ENCODE results near the gene ANAPC2.

The ANAPC2 gene

GRCh38 chr9:137235424-137236237 is 47.3 kb upstream of the ANAPC2 start:
- peaks cover 12% of the 10 kb centered on the region for H3K79me1 ChIP-seq (ENCODE audit: low read depth, low read length)
- H2AK5ac ChIP-seq (ENCODE audit: low read depth, low read length): peak overlapping the region; percentile 99
- no peak overlapping the region for H2BK15ac ChIP-seq (ENCODE audit: low read length)
- peak overlapping the region; percentile 70 for H3K9ac ChIP-seq (ENCODE audit: low read depth, low read length, poor library complexity)
- DNase-seq (ENCODE audit: low spot score): no peak
- H2AFZ ChIP-seq (ENCODE audit: low read length): no peak overlapping the region
- peaks cover 15% of the 10 kb centered on the region in 2 donors for H3K4me1 ChIP-seq (ENCODE audit: control insufficient read depth in 2 of 2, insufficient read depth in 1 of 2, low read depth in 1 of 2, low read length in 2 of 2)
- H2BK12ac ChIP-seq (ENCODE audit: low read length): peak overlapping the region; percentile 58
- no peaks in the 10 kb centered on the region for H3K9me3 ChIP-seq (replicated peaks in 1 of 2; ENCODE audit: control insufficient read depth in 2 of 2, insufficient read depth in 1 of 2, low read depth in 1 of 2, low read length in 2 of 2)
- H3K4ac ChIP-seq (ENCODE audit: low read length): peak overlapping the region; percentile 37
- H3K23ac ChIP-seq (ENCODE audit: low read depth, low read length, poor library complexity): peak overlapping the region; percentile 89
- WGBS, 2 donors (ENCODE audit: extremely low coverage in 2 of 2, insufficient read length in 2 of 2, insufficient replicate concordance in 1 of 2): no CpG with 5 or more reads among the region's 35 CpGs
- peak overlapping the region; percentile 53 for H2BK5ac ChIP-seq (ENCODE audit: low read length)
- H3K4me2 ChIP-seq (ENCODE audit: insufficient read depth, low read length, poor library complexity, severe bottlenecking): peak overlapping the region; percentile 0
- H3K27me3 ChIP-seq (ENCODE audit: control insufficient read depth in 3 of 3, insufficient read depth in 3 of 3, low read depth in 1 of 3, low read length in 3 of 3): peaks cover 0 to 5% (median 0%) of the 10 kb centered on the region in 3 experiments
- peak overlapping the region; percentile 65 for H4K8ac ChIP-seq (ENCODE audit: low read depth, low read length)
- H3K18ac ChIP-seq (ENCODE audit: low read length): peak overlapping the region; percentile 85
- H4K91ac ChIP-seq (ENCODE audit: low read depth, low read length, poor library complexity): no peak overlapping the region
- no peak overlapping the region for H3K4me3 ChIP-seq (ENCODE audit: low read length in 2 of 2)
- H3K14ac ChIP-seq (ENCODE audit: low read length): no peak overlapping the region
- no peak overlapping the region for H3K27ac ChIP-seq (replicated peaks; ENCODE audit: low read length)
- peaks cover 0 to 5% of the 10 kb centered on the region in 2 donors for H3K36me3 ChIP-seq (replicated peaks in 1 of 2; ENCODE audit: control insufficient read depth in 2 of 2, insufficient read depth in 2 of 2, low read length in 2 of 2)
- H2BK120ac ChIP-seq (ENCODE audit: low read depth, low read length): no peak overlapping the region

GRCh38 chr9:137234758-137235423 is 46.5 kb upstream of the ANAPC2 start:
- H3K4ac ChIP-seq (ENCODE audit: low read length): peak overlapping the region; percentile 26
- H3K9ac ChIP-seq (ENCODE audit: low read depth, low read length, poor library complexity): peak overlapping the region; percentile 70
- no peaks in the 10 kb centered on the region for H3K9me3 ChIP-seq (replicated peaks in 1 of 2; ENCODE audit: control insufficient read depth in 2 of 2, insufficient read depth in 1 of 2, low read depth in 1 of 2, low read length in 2 of 2)
- no peak overlapping the region for H3K4me2 ChIP-seq (ENCODE audit: insufficient read depth, low read length, poor library complexity, severe bottlenecking)
- peaks cover 0 to 5% (median 0%) of the 10 kb centered on the region in 3 experiments for H3K27me3 ChIP-seq (ENCODE audit: control insufficient read depth in 3 of 3, insufficient read depth in 3 of 3, low read depth in 1 of 3, low read length in 3 of 3)
- peak overlapping the region; percentile 71 for H3K14ac ChIP-seq (ENCODE audit: low read length)
- H3K4me1 ChIP-seq (ENCODE audit: control insufficient read depth in 2 of 2, insufficient read depth in 1 of 2, low read depth in 1 of 2, low read length in 2 of 2): peaks cover 15% of the 10 kb centered on the region in 2 donors
- H2AFZ ChIP-seq (ENCODE audit: low read length): no peak overlapping the region
- no peak overlapping the region for H3K4me3 ChIP-seq (ENCODE audit: low read length in 2 of 2)
- no peak overlapping the region for H2BK120ac ChIP-seq (ENCODE audit: low read depth, low read length)
- no peak for DNase-seq (ENCODE audit: low spot score)
- no peak overlapping the region for H3K27ac ChIP-seq (replicated peaks; ENCODE audit: low read length)
- peak overlapping the region; percentile 99 for H2AK5ac ChIP-seq (ENCODE audit: low read depth, low read length)
- peaks cover 0 to 5% of the 10 kb centered on the region in 2 donors for H3K36me3 ChIP-seq (replicated peaks in 1 of 2; ENCODE audit: control insufficient read depth in 2 of 2, insufficient read depth in 2 of 2, low read length in 2 of 2)
- H4K91ac ChIP-seq (ENCODE audit: low read depth, low read length, poor library complexity): no peak overlapping the region
- peak overlapping the region; percentile 53 for H2BK5ac ChIP-seq (ENCODE audit: low read length)
- no peak overlapping the region for H2BK15ac ChIP-seq (ENCODE audit: low read length)
- H3K23ac ChIP-seq (ENCODE audit: low read depth, low read length, poor library complexity): peak overlapping the region; percentile 73
- no CpG with 5 or more reads among the region's 18 CpGs for WGBS, 2 donors (ENCODE audit: extremely low coverage in 2 of 2, insufficient read length in 2 of 2, insufficient replicate concordance in 1 of 2)
- H2BK12ac ChIP-seq (ENCODE audit: low read length): no peak overlapping the region
- peak overlapping the region; percentile 65 for H4K8ac ChIP-seq (ENCODE audit: low read depth, low read length)
- peak overlapping the region; percentile 28 for H3K18ac ChIP-seq (ENCODE audit: low read length)
- peaks cover 12% of the 10 kb centered on the region for H3K79me1 ChIP-seq (ENCODE audit: low read depth, low read length)

GRCh38 chr9:137234055-137234697 is 45.8 kb upstream of the ANAPC2 start:
- H3K9ac ChIP-seq (ENCODE audit: low read depth, low read length, poor library complexity): peak overlapping the region; percentile 70
- peak overlapping the region; percentile 73 for H3K23ac ChIP-seq (ENCODE audit: low read depth, low read length, poor library complexity)
- H3K4ac ChIP-seq (ENCODE audit: low read length): peak overlapping the region; percentile 37
- H3K4me1 ChIP-seq (ENCODE audit: control insufficient read depth in 2 of 2, insufficient read depth in 1 of 2, low read depth in 1 of 2, low read length in 2 of 2): peaks cover 15% of the 10 kb centered on the region in 2 donors
- no peak overlapping the region for H2AFZ ChIP-seq (ENCODE audit: low read length)
- H4K8ac ChIP-seq (ENCODE audit: low read depth, low read length): no peak overlapping the region
- no peak for DNase-seq (ENCODE audit: low spot score)
- H3K36me3 ChIP-seq (replicated peaks in 1 of 2; ENCODE audit: control insufficient read depth in 2 of 2, insufficient read depth in 2 of 2, low read length in 2 of 2): peaks cover 0 to 5% of the 10 kb centered on the region in 2 donors
- H3K14ac ChIP-seq (ENCODE audit: low read length): peak overlapping the region; percentile 56
- H3K18ac ChIP-seq (ENCODE audit: low read length): peak overlapping the region; percentile 71
- no peak overlapping the region for H2BK15ac ChIP-seq (ENCODE audit: low read length)
- H3K27me3 ChIP-seq (ENCODE audit: control insufficient read depth in 3 of 3, insufficient read depth in 3 of 3, low read depth in 1 of 3, low read length in 3 of 3): peaks cover 0 to 7% (median 0%) of the 10 kb centered on the region in 3 experiments
- H4K91ac ChIP-seq (ENCODE audit: low read depth, low read length, poor library complexity): no peak overlapping the region
- H3K4me2 ChIP-seq (ENCODE audit: insufficient read depth, low read length, poor library complexity, severe bottlenecking): no peak overlapping the region
- peak overlapping the region; percentile 73 for H2BK12ac ChIP-seq (ENCODE audit: low read length)
- peak overlapping the region; percentile 81 for H2BK120ac ChIP-seq (ENCODE audit: low read depth, low read length)
- no peak overlapping the region for H3K4me3 ChIP-seq (ENCODE audit: low read length in 2 of 2)
- H2BK5ac ChIP-seq (ENCODE audit: low read length): peak overlapping the region; percentile 13
- no peak overlapping the region for H3K27ac ChIP-seq (replicated peaks; ENCODE audit: low read length)
- H3K79me1 ChIP-seq (ENCODE audit: low read depth, low read length): peaks cover 12% of the 10 kb centered on the region
- H2AK5ac ChIP-seq (ENCODE audit: low read depth, low read length): peak overlapping the region; percentile 70
- H3K9me3 ChIP-seq (replicated peaks in 1 of 2; ENCODE audit: control insufficient read depth in 2 of 2, insufficient read depth in 1 of 2, low read depth in 1 of 2, low read length in 2 of 2): no peaks in the 10 kb centered on the region
- WGBS, 2 donors (ENCODE audit: extremely low coverage in 2 of 2, insufficient read length in 2 of 2, insufficient replicate concordance in 1 of 2): no CpG with 5 or more reads among the region's 40 CpGs

Data from neuronal stem cell (in vitro differentiated cells).